IPS-15b (cell line): ENCODE data around the gene NOS3.
"Not testable (repeated sequence)": the region's sequence is repeated elsewhere in the genome, so short reads cannot be mapped to it uniquely, and the experiment has no call there.

Experiments used
- H3K27me3 ChIP-seq: one replicate; pipeline ENCODE4 v1.6.1; 2013; ENCODE audit warnings: low read length; ENCODE audit not compliant: control insufficient read depth, insufficient read depth
- H3K36me3 ChIP-seq: one replicate; pipeline ENCODE4 v1.6.1; 2013; ENCODE audit warnings: low read length; ENCODE audit not compliant: control insufficient read depth, insufficient read depth
- H3K4me1 ChIP-seq: one replicate; pipeline ENCODE4 v1.6.1; 2013; ENCODE audit warnings: mild to moderate bottlenecking, low read length; ENCODE audit not compliant: control insufficient read depth, insufficient read depth
- H3K4me3 ChIP-seq: one replicate; pipeline ENCODE4 v1.5.1; 2013; ENCODE audit warnings: low read depth, low read length
- H3K9ac ChIP-seq: one replicate; pipeline ENCODE4 v1.6.1; 2013; ENCODE audit warnings: low read depth, mild to moderate bottlenecking, low read length
- H3K9me3 ChIP-seq: one replicate; pipeline ENCODE4 v1.6.1; 2013; ENCODE audit warnings: mild to moderate bottlenecking, low read length; ENCODE audit not compliant: control insufficient read depth, insufficient read depth

NOS3 gene

GRCh38 chr7:151011616-151012015 lies 20.8 kb downstream of the NOS3 start:
- not testable (repeated sequence) for H3K4me3 ChIP-seq, H3K4me1 ChIP-seq, H3K36me3 ChIP-seq, H3K9me3 ChIP-seq, H3K9ac ChIP-seq
- H3K27me3 ChIP-seq = peaks cover 22% of the 10 kb centered on the region

GRCh38 chr7:151012031-151012692 lies 21.3 kb downstream of the NOS3 start:
- Histone ChIP-seq H3K9me3 (no peaks in the 10 kb centered on the region), H3K9ac (no peak overlapping the region), H3K27me3 (peaks cover 24% of the 10 kb centered on the region), H3K36me3 (no peaks in the 10 kb centered on the region), H3K4me3 (no peak overlapping the region), H3K4me1 (peaks cover 4% of the 10 kb centered on the region)

GRCh38 chr7:151012911-151013347 lies 22.1 kb downstream of the NOS3 start:
- Histone ChIP-seq H3K36me3 (no peaks in the 10 kb centered on the region), H3K4me3 (peak overlapping the region; percentile 52), H3K9me3 (no peaks in the 10 kb centered on the region), H3K4me1 (peaks cover 4% of the 10 kb centered on the region), H3K9ac (no peak overlapping the region), H3K27me3 (peaks cover 32% of the 10 kb centered on the region)

GRCh38 chr7:151013356-151013732 lies 22.5 kb downstream of the NOS3 start:
- peaks cover 4% of the 10 kb centered on the region for H3K4me1 ChIP-seq
- H3K9me3 ChIP-seq = no peaks in the 10 kb centered on the region
- peak overlapping the region; percentile 52 for H3K4me3 ChIP-seq
- H3K36me3 ChIP-seq = no peaks in the 10 kb centered on the region
- H3K9ac ChIP-seq = no peak overlapping the region
- H3K27me3 ChIP-seq = peaks cover 34% of the 10 kb centered on the region

- Histone ChIP-seq H3K9me3 (no peaks in the 10 kb centered on the region), H3K4me3 (peak overlapping the region; percentile 53), H3K4me1 (peaks cover 4% of the 10 kb centered on the region), H3K9ac (no peak overlapping the region), H3K36me3 (no peaks in the 10 kb centered on the region), H3K27me3 (peaks cover 40% of the 10 kb centered on the region)
Measured at GRCh38 chr7:151013733-151014497, 23.1 kb downstream of the NOS3 start.

GRCh38 chr7:151014950-151015349 lies 24.1 kb downstream of the NOS3 start:
- Histone ChIP-seq H3K9me3 (no peaks in the 10 kb centered on the region), H3K9ac (no peak overlapping the region), H3K4me1 (peaks cover 4% of the 10 kb centered on the region), H3K36me3 (no peaks in the 10 kb centered on the region), H3K4me3 (no peak overlapping the region), H3K27me3 (peaks cover 50% of the 10 kb centered on the region)

GRCh38 chr7:151015967-151016366 lies 25.1 kb downstream of the NOS3 start:
- no peak overlapping the region for H3K9ac ChIP-seq
- no peaks in the 10 kb centered on the region for H3K36me3 ChIP-seq
- no peaks in the 10 kb centered on the region for H3K9me3 ChIP-seq
- peaks cover 61% of the 10 kb centered on the region for H3K27me3 ChIP-seq
- peaks cover 4% of the 10 kb centered on the region for H3K4me1 ChIP-seq
- H3K4me3 ChIP-seq = no peak overlapping the region

- Histone ChIP-seq H3K4me1 (peaks cover 4% of the 10 kb centered on the region), H3K27me3 (peaks cover 61% of the 10 kb centered on the region)
Measured at GRCh38 chr7:151016505-151016904, 25.7 kb downstream of the NOS3 start.

GRCh38 chr7:151016942-151017341 lies 26.1 kb downstream of the NOS3 start:
- Histone ChIP-seq H3K9ac (no peak overlapping the region), H3K36me3 (no peaks in the 10 kb centered on the region), H3K27me3 (peaks cover 61% of the 10 kb centered on the region), H3K4me1 (peaks cover 4% of the 10 kb centered on the region), H3K4me3 (no peak overlapping the region), H3K9me3 (no peaks in the 10 kb centered on the region)

More at GRCh38 chr7:151016505-151016904, 25.7 kb downstream of the NOS3 start:
- H3K9me3 ChIP-seq = no peaks in the 10 kb centered on the region
- no peak overlapping the region for H3K4me3 ChIP-seq
- no peak overlapping the region for H3K9ac ChIP-seq
- H3K36me3 ChIP-seq = no peaks in the 10 kb centered on the region

- no peaks in the 10 kb centered on the region for H3K36me3 ChIP-seq
- H3K27me3 ChIP-seq = peaks cover 59% of the 10 kb centered on the region
- H3K4me3 ChIP-seq = peak overlapping the region; percentile 41
- H3K9me3 ChIP-seq = no peaks in the 10 kb centered on the region
- no peak overlapping the region for H3K9ac ChIP-seq
- H3K4me1 ChIP-seq = peaks cover 1% of the 10 kb centered on the region
Measured at GRCh38 chr7:151017370-151017952, 26.6 kb downstream of the NOS3 start.

GRCh38 chr7:151017953-151018420 lies 27.2 kb downstream of the NOS3 start:
- Histone ChIP-seq H3K9ac (no peak overlapping the region), H3K36me3 (no peaks in the 10 kb centered on the region), H3K4me1 (no peaks in the 10 kb centered on the region), H3K9me3 (no peaks in the 10 kb centered on the region), H3K27me3 (peaks cover 57% of the 10 kb centered on the region), H3K4me3 (peak overlapping the region; percentile 41)
